Stomach (tissue), 4 donors: Measurements from ENCODE around the gene ABCA10.

ENCODE experiments used
- CTCF ChIP-seq, 7 experiments: fragments of 450-650 bp in 4 of 7; fragments of 200-600 bp in 3 of 7; sonication (generic) in 3 of 7; IDR thresholded peaks; one replicate each; pipeline ENCODE4 v1.5.1; 2016 to 2019; ENCODE audit warnings: antibody characterized with exemption in 7 of 7, control low read depth in 2 of 7, mild to moderate bottlenecking in 1 of 7
- EP300 ChIP-seq: sonication (generic); formaldehyde crosslinking; IDR thresholded peaks from one replicate; pipeline ENCODE4 v1.6.1; 2017; ENCODE audit warnings: antibody characterized with exemption
- POLR2A ChIP-seq, 4 donors: fragments of 450-650 bp; IDR thresholded peaks; one replicate each; pipeline ENCODE4 v1.6.1; 2016; ENCODE audit warnings: antibody characterized with exemption in 4 of 4, control low read depth in 2 of 4, mild to moderate bottlenecking in 1 of 4, moderate library complexity in 1 of 4
- POLR2AphosphoS5 ChIP-seq, 3 donors: sonication (generic); formaldehyde crosslinking; IDR thresholded peaks; one replicate each; pipeline ENCODE4 v1.6.1; 2016; ENCODE audit warnings: antibody characterized with exemption in 3 of 3

- no peak for TF ChIP-seq POLR2A (IDR thresholded peaks at IDR 0.05)
- TF ChIP-seq CTCF (IDR thresholded peaks at IDR 0.05) = no peak
- TF ChIP-seq EP300 = no peak
- TF ChIP-seq POLR2AphosphoS5 (IDR thresholded peaks at IDR 0.05) = no peak
Observed at GRCh38 chr17:69245617-69246016, 17.0 kb upstream of the ABCA10 start.
